Measurements from ENCODE around the gene BBS9.
"Not testable (repeated sequence)": the region's sequence is repeated elsewhere in the genome, so short reads cannot be mapped to it uniquely, and the experiment has no call there.

Gene BBS9

DNA sequence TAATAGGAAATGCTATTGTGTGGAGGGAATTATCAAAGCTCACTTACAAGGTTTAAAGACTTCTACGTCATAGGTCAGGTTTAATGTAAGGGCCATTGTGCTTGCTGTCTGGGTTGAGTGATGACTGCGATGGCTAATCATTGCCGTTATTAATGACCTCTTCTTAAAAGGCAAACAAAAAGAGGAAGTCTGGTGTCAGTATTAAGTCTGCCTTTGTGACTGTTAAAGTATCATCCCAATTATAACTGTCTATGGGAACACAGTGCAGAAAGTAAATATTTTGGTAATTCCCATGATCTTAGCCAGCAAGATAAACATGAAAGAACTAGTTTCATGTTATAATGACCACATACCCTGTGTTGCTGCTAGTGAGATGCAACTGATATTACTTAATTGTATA, 382.4 kb downstream of the BBS9 start:
- no peak for DNase-seq

DNA sequence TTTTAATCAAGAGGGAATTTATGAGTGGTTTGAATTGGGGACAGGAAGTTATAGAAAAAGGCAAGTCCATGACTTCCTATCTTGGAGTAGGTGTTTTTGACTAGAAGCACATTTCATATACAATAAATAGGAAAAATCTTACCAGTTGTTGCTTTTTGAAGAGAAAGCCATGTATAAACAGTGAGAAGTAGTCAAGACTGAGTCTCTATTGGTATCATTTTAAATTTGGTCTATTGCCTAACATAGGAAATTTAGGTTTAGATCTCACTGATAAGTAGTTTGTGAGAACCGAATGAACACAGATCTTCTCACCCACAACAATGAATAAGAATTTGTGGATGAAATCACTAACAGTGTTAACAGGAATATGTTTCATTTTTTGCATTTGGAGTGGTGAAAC, 387.2 kb downstream of the BBS9 start:
- DNase-seq = no peak

DNA sequence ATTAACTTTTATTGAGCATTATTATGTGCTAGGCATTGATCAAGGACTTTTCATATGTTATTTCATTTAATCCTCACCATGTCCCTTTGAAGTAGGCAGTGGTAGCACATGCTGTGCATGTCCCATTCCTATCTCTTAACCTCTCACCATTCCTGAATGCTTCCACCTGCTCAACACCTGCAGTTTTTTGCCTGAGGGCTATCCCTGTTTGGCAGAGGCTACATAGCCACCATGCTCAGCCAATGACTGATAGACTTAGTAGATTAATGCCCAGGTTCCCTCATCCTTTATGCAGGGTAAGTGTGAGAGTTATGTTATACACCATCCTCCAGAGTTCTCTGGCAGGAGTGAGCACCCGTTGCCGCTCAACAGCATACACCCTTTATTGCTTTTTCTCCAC, 387.8 kb downstream of the BBS9 start:
- DNase-seq = no peak

DNA sequence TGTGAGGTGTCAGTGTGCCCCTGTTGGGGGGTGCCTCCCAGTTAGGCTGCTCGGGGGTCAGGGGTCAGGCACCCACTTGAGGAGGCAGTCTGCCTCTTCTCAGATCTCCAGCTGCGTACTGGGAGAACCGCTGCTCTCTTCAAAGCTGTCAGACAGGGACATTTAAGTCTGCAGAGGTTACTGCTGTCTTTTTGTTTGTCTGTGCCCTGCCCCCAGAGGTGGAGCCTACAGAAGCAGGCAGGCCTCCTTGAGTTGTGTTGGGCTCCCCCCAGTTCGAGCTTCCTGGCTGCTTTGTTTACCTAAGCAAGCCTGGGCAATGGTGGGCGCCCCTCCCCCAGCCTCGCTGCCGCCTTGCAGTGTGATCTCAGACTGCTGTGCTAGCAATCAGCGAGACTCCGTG, 397.6 kb downstream of the BBS9 start:
- not testable (repeated sequence) for DNase-seq

DNA sequence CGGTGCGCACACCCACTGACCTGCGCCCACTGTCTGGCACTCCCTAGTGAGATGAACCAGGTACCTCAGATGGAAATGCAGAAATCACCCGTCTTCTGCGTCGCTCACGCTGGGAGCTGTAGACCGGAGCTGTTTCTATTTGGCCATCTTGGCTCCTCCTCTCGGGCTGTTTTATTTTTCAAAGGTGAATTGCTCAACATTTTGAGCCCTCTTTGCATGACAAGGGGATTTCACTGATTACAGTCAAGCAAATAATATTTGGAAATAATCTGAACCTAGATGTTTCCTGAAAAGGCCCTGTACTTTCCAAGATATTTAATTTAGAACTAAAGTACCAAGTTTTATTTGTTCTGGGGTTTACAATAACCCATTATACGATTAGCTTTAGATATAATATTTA, 398.2 kb downstream of the BBS9 start:
- DNase-seq = not testable (repeated sequence)

DNA sequence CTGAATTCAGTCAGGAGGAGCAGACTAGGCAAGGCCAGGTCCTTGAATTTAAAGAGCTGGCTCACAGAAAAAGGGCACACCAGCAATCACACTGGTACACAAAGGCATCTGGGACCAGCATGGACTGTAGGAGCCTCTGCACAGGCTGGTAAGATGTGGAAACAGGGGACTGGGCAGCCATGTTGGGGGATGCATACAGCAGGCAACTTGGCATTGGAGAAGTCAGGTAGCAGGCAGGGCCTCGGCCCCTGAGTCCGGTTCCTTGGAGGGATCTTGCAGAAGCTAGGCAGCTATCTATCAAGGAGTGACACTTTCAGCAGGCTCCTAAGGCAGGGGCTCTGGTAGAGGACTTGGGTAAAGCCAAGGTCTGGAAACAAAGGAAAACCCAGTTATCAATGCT, 399.7 kb downstream of the BBS9 start:
- no peak for DNase-seq

DNA sequence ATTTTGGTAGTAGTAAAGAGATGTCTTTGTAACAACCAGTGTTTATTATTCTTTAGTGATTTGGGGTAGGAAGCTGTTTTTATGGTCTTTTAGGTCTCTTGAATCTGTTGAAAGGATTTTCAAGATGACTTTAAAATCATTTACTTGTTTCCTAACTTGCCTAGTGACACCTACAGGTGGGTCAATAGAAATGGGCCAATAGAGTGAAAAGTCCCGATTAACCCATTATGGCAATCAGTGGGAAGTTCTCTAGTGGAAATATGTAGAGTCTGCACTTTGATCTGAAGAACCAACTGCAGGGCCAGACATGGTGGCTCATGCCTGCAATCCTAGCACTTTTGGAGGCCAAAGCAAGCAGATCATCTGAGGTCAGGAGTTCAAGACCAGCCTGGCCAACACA, 401.3 kb downstream of the BBS9 start:
- no peak for DNase-seq

DNA sequence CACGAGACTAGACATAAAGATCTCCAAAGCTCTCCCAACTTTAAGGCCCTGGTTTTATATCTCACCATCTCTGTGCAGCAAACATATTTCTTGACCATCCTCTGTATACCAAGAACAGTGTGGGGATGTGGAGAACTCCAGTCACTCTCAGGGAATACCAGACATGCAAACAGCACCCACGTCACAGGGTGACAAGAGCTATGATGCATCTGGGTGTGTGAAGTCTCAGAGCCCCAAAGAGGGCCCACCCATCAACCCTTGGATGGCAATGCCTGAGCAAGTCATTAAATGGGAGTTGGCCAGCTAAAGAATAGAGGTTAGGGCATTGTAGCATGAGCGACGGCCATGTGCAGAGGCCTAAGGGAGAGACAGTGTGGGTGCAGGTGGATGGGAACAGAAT, 402.5 kb downstream of the BBS9 start:
- no peak for DNase-seq

DNA sequence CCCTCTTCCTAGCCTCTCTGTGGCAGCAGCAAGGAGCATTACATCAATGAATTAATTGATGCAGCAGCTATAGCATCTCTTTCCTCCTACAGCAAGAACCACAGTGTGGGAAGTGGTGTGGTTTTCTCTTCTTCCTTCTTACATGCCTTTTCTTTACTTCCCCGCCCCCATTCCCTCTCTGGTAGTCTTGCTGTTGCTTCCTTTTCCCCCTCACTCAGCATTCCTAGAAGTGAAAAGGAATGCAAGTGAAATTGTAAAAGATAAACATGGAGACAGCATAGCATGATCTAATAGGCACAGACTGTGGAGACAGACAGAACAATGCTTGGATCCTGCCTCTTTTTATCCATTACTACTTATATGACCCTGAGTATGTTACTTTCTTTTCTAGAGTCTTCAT, 405.5 kb downstream of the BBS9 start:
- DNase-seq = no peak

DNA sequence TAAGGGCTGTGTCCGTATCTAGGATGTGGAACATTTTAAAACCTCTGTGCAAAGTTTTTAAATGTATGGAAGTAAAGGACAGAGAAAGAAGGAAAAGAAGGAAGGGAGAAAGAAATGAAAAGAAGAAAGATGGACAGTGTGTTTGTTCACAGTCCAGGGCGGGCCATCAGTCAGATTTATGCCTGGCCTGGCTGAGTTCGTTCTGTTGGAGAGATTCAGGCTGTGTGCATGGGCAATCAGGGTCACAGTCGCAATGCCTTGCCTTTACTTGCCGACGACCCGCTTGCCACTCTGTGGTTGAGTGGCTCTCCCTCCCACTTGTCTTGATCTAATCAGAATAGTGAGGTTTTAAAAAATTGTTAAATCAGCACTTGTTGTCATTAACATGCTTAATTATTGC, 406.6 kb downstream of the BBS9 start:
- DNase-seq = no peak

DNA sequence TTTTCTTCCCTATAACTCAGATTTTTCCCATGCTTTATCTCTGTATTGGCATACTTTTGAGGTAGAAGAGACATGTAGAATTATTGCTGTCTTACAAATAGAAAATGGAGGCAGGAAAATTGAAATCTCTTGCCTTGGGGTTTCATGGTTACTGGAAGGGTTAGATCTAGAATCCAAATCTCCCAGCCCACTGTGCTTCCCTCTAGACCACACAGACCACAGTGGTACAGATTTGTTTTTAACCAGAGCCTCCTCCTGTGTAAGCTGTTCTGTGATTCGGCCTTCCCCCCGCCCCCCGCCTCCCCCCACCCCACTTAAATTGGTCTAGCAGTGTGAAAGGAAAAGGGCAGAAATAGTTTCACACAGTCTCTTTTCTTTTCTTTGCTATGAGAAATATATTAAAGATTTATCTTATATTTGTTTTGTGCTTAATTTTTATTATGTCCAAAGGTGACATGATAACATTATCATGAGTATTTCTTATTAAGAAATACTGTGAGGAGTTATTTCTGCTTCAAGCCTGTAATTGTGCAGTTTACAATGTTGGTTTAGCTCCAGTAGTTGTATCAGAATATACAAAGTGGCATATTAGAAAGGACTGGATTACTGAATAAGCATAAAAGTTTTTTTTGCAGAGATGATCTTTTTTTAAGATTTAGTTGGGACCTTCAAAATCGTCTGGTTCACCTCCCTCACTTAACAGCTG, 407.2 kb downstream of the BBS9 start:
- DNase-seq = no peak

DNA sequence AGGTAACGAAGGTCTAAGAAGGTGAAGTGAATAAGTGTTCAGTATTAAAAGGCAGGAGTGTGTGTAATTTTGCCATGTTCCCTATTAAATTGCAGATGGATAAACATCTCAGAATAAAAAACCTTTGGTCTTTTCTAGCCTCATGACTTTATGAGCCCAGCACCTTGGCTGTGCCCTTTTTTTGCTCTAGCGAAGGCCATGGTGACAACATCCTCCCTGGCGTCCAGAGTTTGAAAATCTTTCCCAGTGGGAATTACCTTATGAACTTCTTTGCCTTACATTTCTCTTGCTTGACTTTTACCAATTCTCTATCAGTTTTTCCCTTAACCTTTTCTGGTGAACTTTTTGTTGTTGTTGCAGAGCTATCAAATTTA, 407.7 kb downstream of the BBS9 start:
- DNase-seq = no peak

DNA sequence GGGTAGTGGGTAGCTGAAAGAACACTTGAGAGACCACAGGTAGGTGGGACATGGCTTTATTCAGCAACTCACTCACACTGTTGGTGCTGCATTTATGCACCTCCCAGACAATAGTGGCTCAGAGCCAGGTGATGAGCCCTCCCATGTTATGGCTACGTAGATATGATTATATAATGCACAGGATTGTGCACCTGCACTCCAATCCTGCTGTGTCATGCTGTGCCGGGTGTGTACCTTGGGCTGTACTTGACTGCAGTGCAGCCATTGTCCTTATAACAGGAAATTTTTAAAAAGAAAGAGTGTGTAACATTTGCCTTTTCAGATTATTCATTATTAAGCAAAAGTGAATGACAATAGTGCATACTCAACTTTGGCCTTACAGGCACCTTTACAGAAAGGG, 409.8 kb downstream of the BBS9 start:
- no peak for DNase-seq

DNA sequence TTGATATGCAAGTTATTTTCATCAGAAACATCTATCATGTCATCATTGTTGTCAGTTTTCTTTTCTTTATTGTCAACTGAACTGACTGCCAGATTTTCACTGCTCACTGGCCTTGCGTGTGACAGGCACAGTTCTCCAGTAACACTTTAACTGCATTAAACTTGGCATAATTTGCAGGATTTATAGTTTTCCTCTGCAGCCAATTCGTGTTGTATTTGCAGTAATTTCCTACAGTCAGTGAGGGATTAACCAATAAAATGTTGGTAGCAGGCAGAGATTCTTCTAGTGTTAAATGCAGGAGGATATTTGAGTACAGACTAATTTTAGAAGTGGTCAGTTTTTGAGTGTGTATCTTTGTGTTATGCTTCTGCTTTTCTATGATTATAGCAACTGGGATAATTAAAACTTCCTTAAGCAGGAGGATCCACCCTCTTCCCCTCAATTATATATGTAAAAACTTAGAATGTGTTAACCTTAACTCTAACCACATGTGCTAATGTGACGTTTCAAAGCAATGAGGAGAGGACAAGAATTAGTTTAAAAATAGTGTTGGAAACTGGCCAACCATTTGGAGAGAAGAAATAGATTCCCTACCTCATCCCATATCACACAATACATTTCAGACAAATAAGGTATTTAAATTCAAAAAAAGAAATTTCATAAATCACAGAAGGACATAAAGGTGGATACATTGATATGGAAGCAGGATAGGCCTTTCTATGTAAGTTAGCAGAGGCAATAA, 410.5 kb downstream of the BBS9 start:
- DNase-seq = no peak

DNA sequence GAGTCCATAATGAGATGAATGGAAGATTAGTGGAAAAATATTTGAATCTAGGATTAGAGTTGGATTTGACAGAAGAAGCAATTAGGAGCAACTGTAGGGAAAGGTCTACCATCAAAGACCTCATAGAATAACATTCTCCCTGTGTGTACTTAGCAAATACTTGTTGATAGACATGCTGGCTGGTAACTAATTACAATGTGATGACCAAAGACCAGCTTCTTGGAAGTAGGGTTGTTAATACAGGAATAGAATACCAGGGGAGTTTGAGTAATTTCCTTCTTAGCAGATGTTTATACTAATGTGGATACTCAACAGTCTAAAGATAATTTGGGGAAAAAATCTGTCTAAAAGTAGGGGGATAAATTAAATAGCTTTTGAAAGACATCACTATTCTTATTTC, 418.5 kb downstream of the BBS9 start:
- no peak for DNase-seq

DNA sequence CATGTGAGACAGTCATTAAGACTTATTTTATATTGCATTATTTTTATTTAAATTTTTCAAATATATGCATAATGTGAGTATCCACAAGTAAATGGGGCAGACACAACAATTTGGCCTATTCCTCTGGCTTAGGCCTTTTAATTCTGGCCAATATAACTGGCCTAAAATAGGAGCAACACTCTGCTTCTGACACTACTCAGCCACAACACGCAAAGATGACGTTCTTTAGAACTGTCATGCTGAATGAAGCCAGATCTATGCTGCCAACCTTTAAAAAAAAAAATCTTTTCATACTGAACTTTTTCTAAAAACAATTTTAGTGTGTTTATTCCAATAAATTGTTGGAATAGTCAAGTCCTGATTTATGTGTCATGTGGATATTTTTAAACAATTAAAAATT, 421.0 kb downstream of the BBS9 start:
- no peak for DNase-seq

DNA sequence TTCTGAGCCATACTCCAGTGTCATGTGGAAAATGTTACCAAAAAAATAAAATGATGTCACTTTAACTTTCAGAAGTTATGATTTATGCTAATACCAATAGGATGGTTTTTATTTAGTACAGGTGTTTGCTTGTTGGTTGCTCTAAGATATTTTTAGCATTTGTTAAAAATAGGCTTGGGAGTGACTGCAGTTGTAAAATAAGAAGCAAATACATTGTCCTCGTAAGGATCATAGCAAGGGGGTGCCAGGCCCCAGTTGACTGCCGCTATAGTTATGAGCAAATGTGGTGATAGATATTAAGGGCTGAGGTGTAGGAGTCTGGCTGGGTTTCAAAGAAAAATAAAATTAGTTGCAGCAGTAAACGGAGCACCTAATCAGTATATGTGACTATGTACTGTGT, 421.6 kb downstream of the BBS9 start:
- no peak for DNase-seq

DNA sequence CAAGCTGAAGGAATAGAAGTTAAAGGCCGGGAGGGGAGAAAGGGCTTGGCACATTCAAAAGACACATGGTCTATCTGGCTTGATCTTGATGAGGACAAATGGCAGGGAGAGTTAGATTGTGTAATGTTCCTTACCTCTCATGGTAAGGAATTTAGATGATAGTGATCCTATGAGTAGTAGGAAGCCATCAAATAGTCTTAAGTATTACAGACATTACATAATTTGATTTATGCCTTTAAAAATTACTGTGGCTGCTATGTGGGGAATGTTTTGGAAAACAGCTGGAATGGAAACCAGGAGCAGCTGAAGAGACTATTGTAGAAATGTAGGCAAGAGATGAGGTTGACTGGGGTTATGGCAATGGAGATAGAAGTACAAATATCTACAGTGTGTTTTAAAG, 424.7 kb downstream of the BBS9 start:
- no peak for DNase-seq

DNA sequence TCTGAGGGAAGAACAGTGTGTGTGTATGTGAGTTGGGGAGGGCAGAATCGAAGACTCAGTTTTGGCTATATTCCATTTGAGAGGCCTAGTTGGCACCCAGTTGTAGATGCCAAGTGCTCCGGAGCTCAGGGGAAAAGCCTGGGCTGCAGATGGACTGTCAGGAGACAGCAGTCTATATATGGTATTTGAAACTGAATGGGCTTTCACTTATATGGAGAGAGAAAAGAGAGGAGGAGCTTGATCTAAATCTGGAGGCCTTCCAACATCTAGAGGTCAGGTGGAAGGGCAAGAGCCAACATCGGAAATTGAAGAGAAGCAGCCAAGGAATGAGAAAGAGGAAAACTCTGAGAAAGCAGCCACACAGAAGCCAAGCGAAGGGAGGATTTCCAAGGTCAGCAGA, 425.2 kb downstream of the BBS9 start:
- DNase-seq = no peak

DNA sequence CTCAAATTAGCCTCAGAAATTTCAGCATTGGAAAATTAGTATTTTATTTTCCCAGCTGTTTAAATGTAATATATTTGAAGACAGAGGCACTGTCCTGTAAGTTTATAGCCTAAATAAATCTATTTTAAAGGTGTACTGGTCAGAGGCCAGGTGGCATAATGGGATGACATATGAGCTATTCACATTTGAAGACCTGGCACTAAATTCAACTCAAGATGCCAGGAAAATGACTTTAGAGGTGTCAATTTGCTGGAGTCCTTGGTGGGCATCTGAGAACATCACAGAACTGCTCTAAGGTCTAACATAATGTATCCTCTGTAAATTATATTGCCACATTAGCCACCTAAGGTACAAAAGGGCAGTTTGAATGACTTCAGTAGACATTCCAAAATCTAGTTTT, 427.1 kb downstream of the BBS9 start:
- no peak for DNase-seq

DNA sequence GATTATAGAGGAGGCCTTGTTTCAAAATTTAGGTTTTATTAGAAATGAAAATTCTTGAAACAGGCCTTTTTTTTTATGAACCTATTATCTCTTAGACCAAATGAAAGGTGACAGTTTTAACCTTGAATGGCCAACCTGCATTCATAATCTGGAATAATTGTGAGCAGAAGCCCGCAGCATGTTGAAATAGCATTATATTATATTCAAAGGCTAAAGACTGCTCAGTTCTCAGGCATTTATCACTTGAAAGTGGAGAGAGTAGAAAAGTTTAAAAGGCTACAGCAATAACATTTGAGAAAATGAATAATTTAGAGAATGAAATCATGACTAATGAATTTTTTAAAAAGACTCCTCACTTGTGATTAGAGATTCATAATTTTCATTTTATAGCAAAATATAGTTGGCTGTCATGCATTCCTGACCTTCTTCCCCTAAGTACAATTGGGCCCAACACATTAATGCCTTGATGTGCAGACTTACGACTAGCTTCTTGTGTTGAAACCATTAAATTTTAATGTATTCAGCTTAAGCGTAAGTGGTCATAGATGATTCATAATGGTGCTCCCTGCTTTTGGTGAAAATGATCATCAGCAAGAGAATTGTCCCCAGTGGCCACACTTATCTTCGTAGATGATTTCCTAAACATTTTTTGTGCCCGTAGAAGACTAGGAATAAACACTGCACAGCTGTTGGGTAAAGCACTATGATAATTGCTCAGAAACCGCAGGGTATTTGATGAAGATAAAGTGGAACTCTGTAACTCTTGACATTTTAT, 429.4 kb downstream of the BBS9 start:
- no peak for DNase-seq

DNA sequence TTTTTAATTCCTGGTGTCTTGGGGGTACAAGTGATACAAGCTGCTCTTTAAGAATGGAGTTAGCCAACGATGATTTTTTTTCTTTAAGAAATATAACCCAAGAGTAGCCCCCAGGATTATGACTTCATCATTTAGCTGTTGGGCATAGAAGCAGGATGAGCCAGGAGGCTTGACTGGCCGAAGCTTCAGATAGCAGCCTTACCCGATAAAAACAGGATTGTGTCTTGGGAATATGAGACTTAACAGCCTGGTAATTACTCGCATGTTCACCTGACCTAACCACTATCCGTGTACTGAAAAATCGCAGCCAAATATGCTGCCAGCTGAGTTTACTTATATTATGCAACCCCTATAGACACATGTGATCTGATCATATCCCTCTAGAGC, 430.0 kb downstream of the BBS9 start:
- no peak for DNase-seq

DNA sequence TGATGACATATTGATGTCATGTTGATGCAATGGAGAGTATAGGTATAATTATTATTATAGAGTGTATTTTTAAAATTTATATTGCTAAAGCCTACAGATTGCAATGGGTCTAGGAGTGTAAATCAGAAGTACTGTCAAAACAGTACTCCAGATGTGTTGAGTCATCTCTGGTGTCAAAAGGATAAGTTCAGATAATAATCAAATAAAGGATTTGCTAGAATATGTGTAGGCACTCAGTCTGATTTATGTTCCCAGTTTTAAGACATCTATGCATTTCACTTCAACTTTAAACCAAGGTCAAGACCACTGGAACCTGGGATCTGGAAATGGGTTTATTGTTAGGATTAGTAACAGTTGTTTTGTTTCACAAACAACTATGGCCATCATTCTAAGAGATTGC, 433.6 kb downstream of the BBS9 start:
- no peak for DNase-seq

DNA sequence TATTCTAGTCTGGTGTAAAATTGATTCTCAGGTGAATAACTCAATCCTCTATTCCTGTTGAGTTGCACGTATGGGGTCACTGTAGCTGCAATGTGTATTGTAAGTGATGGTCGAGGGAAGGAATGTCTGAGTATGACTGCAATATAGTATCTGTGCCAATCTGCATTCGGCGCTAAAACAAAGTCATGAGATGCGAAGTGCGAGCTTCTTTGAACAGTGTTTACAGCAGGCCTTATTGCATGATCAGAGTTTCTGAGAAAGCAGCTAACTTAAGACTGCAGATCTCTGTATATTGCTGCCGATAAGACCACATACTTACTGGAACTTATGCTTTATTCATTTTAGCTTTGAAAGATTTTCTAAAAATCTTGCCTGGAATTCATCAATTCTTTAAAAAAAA, 434.3 kb downstream of the BBS9 start:
- no peak for DNase-seq

Measured in NCI-H2227 treated with DMSO at 0.1 percent for 48 hours (cell line).